Measurements from ENCODE around the gene PDE6A.
A peak's percentile ranks its signal among the peaks of the same experiment; 100 is the strongest.

Gene PDE6A

GRCh38 chr5:149857499-149857898, 87.1 kb downstream of the PDE6A start:
- DNase-seq, result no peak

- DNase-seq, result no peak
Measured at GRCh38 chr5:149855366-149855765, 89.2 kb downstream of the PDE6A start.

GRCh38 chr5:149854866-149855265, 89.7 kb downstream of the PDE6A start:
- DNase-seq, result no peak

GRCh38 chr5:149853701-149854100, 90.9 kb downstream of the PDE6A start:
- DNase-seq, result no peak

GRCh38 chr5:149853331-149853648, 91.3 kb downstream of the PDE6A start:
- DNase-seq, result no peak

GRCh38 chr5:149852641-149853330, 91.8 kb downstream of the PDE6A start:
- DNase-seq, result peak; percentile 46

GRCh38 chr5:149851211-149851610, 93.4 kb downstream of the PDE6A start:
- DNase-seq, result no peak

GRCh38 chr5:149849966-149850910, 94.4 kb downstream of the PDE6A start:
- DNase-seq, result no peak

GRCh38 chr5:149849280-149849965, 95.2 kb downstream of the PDE6A start:
- DNase-seq, result no peak

GRCh38 chr5:149847611-149848010, 97.0 kb downstream of the PDE6A start:
- no peak for DNase-seq

- DNase-seq, result no peak
Measured at GRCh38 chr5:149846021-149846420, 98.6 kb downstream of the PDE6A start.

- no peak for DNase-seq
Measured at GRCh38 chr5:149845601-149846000, 99.0 kb downstream of the PDE6A start.

- no peak for DNase-seq
Measured at GRCh38 chr5:149841851-149842793, 102.5 kb downstream of the PDE6A start.

- DNase-seq, result no peak
Measured at GRCh38 chr5:149840226-149840825, 104.3 kb downstream of the PDE6A start.

GRCh38 chr5:149839761-149840160, 104.8 kb downstream of the PDE6A start:
- DNase-seq, result no peak

- DNase-seq, result no peak
Measured at GRCh38 chr5:149838881-149839739, 105.5 kb downstream of the PDE6A start.

GRCh38 chr5:149837680-149838269, 106.8 kb downstream of the PDE6A start:
- DNase-seq, result no peak

- no peak for DNase-seq
Measured at GRCh38 chr5:149836451-149837139, 108.0 kb downstream of the PDE6A start.

- peak; percentile 48 for DNase-seq
Measured at GRCh38 chr5:149834246-149834855, 110.2 kb downstream of the PDE6A start.
